HepG2 (cell line): ENCODE data around the gene PSMA7. TPM values are rescaled to one million over a fixed set of nuclear protein-coding genes. Genes with fewer than 3 reads are reported as not detected.

ENCODE experiments used
- CEBPB ChIP-seq: IDR thresholded peaks from 2 replicates; pipeline ENCODE4 v1.6.1; 2011; ENCODE audit warnings: low read depth, low read length, improper control_type of control experiment, borderline replicate concordance
- ESRRA ChIP-seq: sonication (generic); formaldehyde crosslinking; IDR thresholded peaks from 2 replicates; pipeline ENCODE4 v1.5.1; 2020; ENCODE audit warnings: mild to moderate bottlenecking, low read depth, missing genetic modification reagents
- ETV5 ChIP-seq: IDR thresholded peaks from 2 replicates; pipeline ENCODE4 v1.6.1; 2018; ENCODE audit warnings: missing biosample characterization, missing genetic modification reagents, inconsistent platforms, borderline replicate concordance
- FOXP1 ChIP-seq, 2 experiments: fragments of 450-650 bp in 1 of 2; IDR thresholded peaks; 2 replicates each; pipeline ENCODE4 v1.6.1; 2017 to 2018; ENCODE audit warnings: antibody characterized with exemption in 1 of 2
- KMT2A ChIP-seq: sonication (generic); formaldehyde crosslinking; IDR thresholded peaks from 2 replicates; pipeline ENCODE4 v1.4.0; 2020; ENCODE audit warnings: missing genetic modification reagents
- PAF1 ChIP-seq: IDR thresholded peaks from 2 replicates; pipeline ENCODE4 v1.6.1; 2016; ENCODE audit warnings: missing genetic modification reagents, missing compliant biosample characterization
- SALL2 ChIP-seq: sonication (generic); formaldehyde crosslinking; IDR thresholded peaks from 2 replicates; pipeline ENCODE4 v1.8.1; 2023; ENCODE audit warnings: mild to moderate bottlenecking, missing genetic modification reagents, inconsistent platforms
- SAP130 ChIP-seq: IDR thresholded peaks from 2 replicates; pipeline ENCODE4 v1.6.1; 2016; ENCODE audit warnings: low read depth
- SPEN ChIP-seq: sonication (generic); formaldehyde crosslinking; IDR thresholded peaks from 2 replicates; pipeline ENCODE4 v1.5.1; 2020; ENCODE audit warnings: low read depth, mild to moderate bottlenecking, missing genetic modification reagents
- TARDBP ChIP-seq: sonication (generic); formaldehyde crosslinking; IDR thresholded peaks from 2 replicates; pipeline ENCODE4 v1.8.0; 2022; ENCODE audit warnings: mild to moderate bottlenecking, missing genetic modification reagents
- TRAFD1 ChIP-seq: sonication (generic); formaldehyde crosslinking; IDR thresholded peaks from 2 replicates; pipeline ENCODE4 v1.5.1; 2020; ENCODE audit warnings: missing genetic modification reagents, mild to moderate bottlenecking, borderline replicate concordance
- ZNF556 ChIP-seq: sonication (generic); formaldehyde crosslinking; IDR thresholded peaks from 2 replicates; pipeline ENCODE4 v1.4.0; 2020; ENCODE audit warnings: mild to moderate bottlenecking, missing genetic modification reagents, borderline replicate concordance
- ZNF646 ChIP-seq: sonication (generic); formaldehyde crosslinking; IDR thresholded peaks from 2 replicates; pipeline ENCODE4 v1.9.0; 2021; ENCODE audit warnings: mild to moderate bottlenecking, missing genetic modification reagents
- ZNF746 ChIP-seq: sonication (generic); formaldehyde crosslinking; IDR thresholded peaks from 2 replicates; pipeline ENCODE4 v1.8.0; 2022; ENCODE audit warnings: mild to moderate bottlenecking, missing genetic modification reagents
- ZNF891 ChIP-seq: sonication (generic); formaldehyde crosslinking; IDR thresholded peaks from 2 replicates; pipeline ENCODE4 v1.5.0; 2020; ENCODE audit warnings: mild to moderate bottlenecking, missing genetic modification reagents
- polyA plus RNA-seq, 8 experiments: library from polyadenylated mRNA; depleted of rRNA in 3 of 8; stranded (reverse) in 7 of 8; unstranded in 1 of 8; fragments of >200 nt; fragmentation: Illumina TruSeq in 4 of 8; extraction: Trizol in 4 of 8; gene quantifications; 2 replicates each; pipeline versions ENCODE4 v1.2.1 to v1.2.3, GENCODE V29; 2011 to 2016; ENCODE audit warnings: low read depth in 4 of 8, missing spikeins in 1 of 8, mixed read lengths in 1 of 8; ENCODE audit not compliant: insufficient read depth in 1 of 8
- total RNA-seq, 5 experiments: library from RNA; depleted of rRNA; stranded (reverse); fragments of >200 nt; fragmentation: Illumina TruSeq; extraction: Trizol; gene quantifications; 2 replicates each; pipeline ENCODE4 v1.2.3, GENCODE V29; 2016; ENCODE audit warnings: low read depth in 1 of 5
- TF ChIP-seq, protein P1 (sequence below): sonication (generic); formaldehyde crosslinking; IDR thresholded peaks from 2 replicates; pipeline ENCODE4 v1.5.0; 2020; ENCODE audit warnings: missing genetic modification reagents
- TF ChIP-seq, protein P2 (sequence below): sonication (generic); formaldehyde crosslinking; IDR thresholded peaks from 2 replicates; pipeline ENCODE4 v1.4.0; 2020; ENCODE audit warnings: missing genetic modification reagents
- TF ChIP-seq, protein P3 (sequence below): sonication (generic); formaldehyde crosslinking; IDR thresholded peaks from 2 replicates; pipeline ENCODE4 v1.4.0; 2020; ENCODE audit warnings: missing genetic modification reagents
- TF ChIP-seq, protein P4 (sequence below): sonication (generic); formaldehyde crosslinking; IDR thresholded peaks from 2 replicates; pipeline ENCODE4 v1.8.1; 2023; ENCODE audit warnings: mild to moderate bottlenecking, missing genetic modification reagents

PSMA7 gene
- total and polyA plus RNA-seq, 2 of the 13 experiments (the other 11 are each of a cell fraction or from before 2014, with no cell fraction given): 531 to 631 TPM

DNA sequence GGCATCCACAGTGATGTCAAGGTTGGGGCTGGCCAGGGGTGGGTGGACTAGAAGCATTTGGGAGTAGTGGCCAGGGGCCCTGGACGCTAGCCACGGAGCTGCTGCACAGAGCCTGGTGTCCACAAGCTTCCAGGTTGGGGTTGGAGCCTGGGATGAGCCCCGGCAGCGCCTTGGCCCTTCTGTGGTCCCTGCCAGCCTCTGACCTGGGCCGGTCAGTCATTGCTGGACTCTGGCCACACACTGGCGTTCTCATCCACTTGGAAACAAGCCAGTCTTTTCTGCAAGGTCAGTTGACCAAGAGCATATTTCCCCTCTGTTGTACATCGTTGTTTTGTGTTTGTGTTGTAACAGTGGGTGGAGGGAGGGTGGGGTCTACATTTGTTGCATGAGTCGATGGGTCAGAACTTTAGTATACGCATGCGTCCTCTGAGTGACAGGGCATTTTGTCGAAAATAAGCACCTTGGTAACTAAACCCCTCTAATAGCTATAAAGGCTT is 8.4 kb downstream of the PSMA7 start (continued):
- TF ChIP-seq ESRRA (CRISPR knock-in tag) (peak; percentile 89; the same call in 1 of the 2 replicates), ZNF556 (peak; percentile 75; the same call in 1 of the 2 replicates), ETV5 (CRISPR knock-in tag) (peak; percentile 53; the same call in 1 of the 2 replicates), TRAFD1 (CRISPR knock-in tag) (peak; percentile 25; the same call in 1 of the 2 replicates), TARDBP (peak; percentile 93; the same call in 1 of the 2 replicates), CEBPB (peak; percentile 88), FOXP1 (IDR thresholded peaks at IDR 0.05) (no peak), FOXP1 (CRISPR knock-in tag; IDR thresholded peaks at IDR 0.05) (peak; percentile 91), ZNF746 (no peak), KMT2A (CRISPR knock-in tag) (0 out of 2 replicates have a peak, but pooled peaks have one; percentile 39), ZNF646 (CRISPR knock-in tag) (peak; percentile 86; the same call in 1 of the 2 replicates), ZNF891 (CRISPR knock-in tag) (peak; percentile 64; the same call in 1 of the 2 replicates), SAP130 (CRISPR knock-in tag) (peak; percentile 93), SALL2 (CRISPR knock-in tag) (no peak), PAF1 (CRISPR knock-in tag) (0 out of 2 replicates have a peak, but pooled peaks have one; percentile 37), SPEN (peak; percentile 72)
- TF ChIP-seq, protein P1, sequence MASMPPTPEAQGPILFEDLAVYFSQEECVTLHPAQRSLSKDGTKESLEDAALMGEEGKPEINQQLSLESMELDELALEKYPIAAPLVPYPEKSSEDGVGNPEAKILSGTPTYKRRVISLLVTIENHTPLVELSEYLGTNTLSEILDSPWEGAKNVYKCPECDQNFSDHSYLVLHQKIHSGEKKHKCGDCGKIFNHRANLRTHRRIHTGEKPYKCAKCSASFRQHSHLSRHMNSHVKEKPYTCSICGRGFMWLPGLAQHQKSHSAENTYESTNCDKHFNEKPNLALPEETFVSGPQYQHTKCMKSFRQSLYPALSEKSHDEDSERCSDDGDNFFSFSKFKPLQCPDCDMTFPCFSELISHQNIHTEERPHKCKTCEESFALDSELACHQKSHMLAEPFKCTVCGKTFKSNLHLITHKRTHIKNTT: no peak
- TF ChIP-seq, protein P2, sequence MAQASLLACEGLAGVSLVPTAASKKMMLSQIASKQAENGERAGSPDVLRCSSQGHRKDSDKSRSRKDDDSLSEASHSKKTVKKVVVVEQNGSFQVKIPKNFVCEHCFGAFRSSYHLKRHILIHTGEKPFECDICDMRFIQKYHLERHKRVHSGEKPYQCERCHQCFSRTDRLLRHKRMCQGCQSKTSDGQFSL (CRISPR knock-in tag): 0 out of 2 replicates have a peak, but pooled peaks have one; percentile 29
- TF ChIP-seq, protein P3, sequence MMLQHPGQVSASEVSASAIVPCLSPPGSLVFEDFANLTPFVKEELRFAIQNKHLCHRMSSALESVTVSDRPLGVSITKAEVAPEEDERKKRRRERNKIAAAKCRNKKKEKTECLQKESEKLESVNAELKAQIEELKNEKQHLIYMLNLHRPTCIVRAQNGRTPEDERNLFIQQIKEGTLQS (CRISPR knock-in tag): no peak
- TF ChIP-seq, protein P4, sequence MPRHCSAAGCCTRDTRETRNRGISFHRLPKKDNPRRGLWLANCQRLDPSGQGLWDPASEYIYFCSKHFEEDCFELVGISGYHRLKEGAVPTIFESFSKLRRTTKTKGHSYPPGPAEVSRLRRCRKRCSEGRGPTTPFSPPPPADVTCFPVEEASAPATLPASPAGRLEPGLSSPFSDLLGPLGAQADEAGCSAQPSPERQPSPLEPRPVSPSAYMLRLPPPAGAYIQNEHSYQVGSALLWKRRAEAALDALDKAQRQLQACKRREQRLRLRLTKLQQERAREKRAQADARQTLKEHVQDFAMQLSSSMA (CRISPR knock-in tag): peak; percentile 63; the same call in 1 of the 2 replicates
